ENCODE data around the gene DCAF6.
"Not testable (repeated sequence)": the region's sequence is repeated elsewhere in the genome, so short reads cannot be mapped to it uniquely, and the experiment has no call there.

Gene DCAF6

DNA sequence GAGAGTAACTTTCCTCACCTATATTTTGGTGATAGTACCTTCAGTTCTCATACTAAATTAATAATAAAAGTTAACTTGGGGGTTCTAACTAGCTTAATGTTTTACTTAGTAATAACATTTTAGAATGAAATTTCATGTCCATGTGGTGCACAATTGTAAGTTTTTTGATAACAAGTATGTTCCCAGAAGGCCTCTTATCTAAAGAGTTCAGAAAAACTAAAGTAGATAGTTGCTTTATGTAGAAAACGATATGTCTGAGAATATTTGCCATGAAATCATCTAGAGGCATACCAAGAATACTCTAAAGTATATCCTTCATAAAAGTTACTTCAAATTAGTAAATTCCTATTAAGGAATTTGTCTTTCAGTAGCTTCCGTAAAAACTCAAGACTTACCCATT lies 12.4 kb upstream of the DCAF6 start:
- peak; percentile 80 for DNase-seq

DNA sequence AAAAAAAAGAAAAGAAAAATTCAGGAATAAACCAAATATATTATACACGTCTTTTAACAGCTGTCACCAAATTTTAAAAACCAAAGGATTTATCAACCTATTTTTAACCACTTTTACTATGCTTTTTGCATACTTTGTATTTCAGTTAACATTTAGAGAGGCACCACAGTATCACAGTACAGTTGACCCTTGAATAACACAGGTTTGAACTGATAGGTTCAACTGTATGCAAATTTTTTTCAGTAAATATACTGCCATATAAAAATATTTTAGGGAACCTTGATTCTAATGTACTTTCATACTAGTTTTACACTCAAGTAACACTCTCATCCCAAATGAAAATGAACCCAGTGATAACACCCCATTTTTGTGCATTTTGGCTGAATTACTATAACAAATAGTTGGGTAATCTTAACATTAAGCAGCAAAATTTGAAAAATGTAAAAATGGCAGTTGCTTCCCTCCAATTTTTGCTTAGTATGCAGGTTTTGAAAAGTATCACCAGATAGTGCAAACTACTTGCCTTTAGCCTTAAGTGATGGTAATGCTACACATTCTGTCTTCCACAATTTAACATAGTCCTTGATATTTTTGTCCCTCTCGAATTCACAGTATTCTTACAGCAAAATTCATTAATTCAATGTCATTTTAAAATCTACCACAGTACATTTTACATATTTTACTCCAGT lies 11.8 kb upstream of the DCAF6 start:
- DNase-seq: peak; percentile 68

DNA sequence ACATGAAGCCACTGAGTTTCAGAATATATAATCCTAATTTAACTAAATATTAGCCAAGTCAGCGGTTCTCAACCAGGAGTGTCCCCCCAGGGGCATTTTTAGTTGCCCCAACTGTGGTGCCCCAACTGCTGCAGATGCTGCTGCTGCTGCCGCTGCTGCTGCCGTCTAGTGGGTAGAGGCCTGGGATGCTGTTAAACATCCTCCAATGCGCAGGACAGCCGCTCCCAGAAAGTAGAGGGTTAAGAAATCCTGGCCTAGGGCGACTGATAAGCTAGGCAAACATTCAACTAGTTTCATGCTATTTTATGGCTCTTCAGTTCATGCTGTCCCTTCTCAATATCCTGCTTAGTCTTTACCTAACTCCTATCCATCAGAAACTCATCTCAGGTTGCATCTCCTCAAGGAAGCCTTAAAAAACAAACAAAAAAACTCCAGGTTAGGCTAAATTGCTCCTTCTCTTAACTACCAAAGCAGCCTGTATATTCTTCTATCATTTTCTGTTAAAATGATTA lies 9.9 kb upstream of the DCAF6 start:
- DNase-seq: no peak

DNA sequence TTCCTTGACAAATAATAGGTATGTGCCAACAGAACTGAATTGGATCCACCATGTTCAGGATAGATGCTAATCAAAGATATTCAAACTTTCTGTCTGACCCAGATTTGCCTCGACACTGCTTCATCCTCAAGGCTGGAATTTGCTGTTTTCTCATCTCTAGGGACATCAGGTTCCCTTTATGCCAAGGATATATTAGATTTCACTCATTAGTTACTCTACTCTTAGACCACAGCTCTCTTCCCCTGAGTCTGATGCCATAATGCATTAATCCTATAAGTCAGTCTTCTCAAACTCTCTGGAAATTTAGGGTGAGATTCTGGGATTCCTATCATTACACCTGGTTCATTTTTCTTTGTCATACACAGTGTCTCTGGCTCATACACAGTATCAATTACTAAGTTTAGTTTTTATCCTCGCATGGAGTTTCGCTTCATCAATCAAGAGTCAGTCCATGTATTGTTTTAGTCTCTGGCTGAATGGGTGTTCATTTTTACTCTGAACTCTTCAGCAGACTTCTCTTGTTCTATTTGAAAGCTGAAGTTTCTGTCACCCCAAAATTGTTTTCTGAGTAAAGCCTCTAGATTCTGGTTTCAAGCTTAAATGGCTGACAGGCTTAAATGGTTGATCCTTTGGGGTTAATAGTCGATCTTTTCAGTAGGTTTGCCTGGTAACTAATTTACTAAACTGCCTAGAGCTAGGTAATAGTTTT lies 9.3 kb upstream of the DCAF6 start:
- no peak for DNase-seq

DNA sequence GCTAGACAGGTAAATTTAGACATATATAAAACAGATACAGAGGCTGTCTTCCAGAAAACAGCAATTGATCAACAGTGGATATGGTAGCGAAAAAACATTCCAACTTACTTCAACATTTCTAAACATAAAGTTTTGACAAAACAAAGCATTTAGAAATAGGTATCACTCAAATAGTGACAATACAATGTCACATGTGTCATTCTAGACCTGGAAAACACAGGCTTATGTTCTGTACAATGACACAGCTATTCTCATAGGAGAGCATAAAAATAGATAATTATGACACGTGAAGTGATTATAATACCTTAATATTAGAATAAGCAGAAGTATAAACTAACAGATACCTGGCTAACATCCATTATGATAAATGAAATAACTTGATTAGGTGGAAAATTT lies 8.0 kb upstream of the DCAF6 start:
- no peak for DNase-seq

DNA sequence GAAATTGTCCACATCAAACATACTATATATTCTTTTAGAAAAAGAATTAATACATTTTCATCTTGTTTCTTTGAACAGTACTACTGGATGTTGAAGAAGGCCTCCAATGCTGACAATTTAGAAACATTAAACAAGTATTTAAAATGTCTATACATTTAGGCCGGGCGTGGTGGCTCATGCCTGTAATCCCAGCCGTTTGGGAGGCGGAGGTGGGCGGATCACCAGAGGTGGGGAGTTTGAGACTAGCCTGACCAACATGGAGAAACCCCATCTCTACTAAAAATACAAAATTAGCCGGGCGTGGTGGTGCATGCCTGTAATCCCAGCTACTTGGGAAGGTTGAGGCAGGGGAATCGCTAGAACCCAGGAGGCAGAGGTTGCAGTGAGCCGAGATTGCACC lies 7.6 kb upstream of the DCAF6 start:
- DNase-seq: not testable (repeated sequence)

DNA sequence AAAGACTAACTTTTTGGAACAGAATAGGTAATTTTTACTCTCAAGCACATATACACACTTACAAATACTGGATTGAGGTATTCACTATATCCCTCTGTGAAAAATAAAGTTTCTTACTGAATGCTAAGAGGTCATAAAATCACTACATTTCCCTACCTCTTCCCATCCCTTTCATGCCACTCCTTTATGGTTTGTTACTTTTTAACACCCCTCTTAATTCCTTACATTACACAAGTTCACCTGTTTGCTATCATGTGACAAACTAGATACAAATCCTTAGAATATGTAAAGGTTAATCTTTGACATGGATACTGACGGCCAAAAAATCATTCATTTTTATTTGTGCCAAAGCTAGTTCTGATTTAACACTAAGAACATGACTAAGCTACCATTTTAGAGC lies 6.8 kb upstream of the DCAF6 start:
- DNase-seq: no peak

DNA sequence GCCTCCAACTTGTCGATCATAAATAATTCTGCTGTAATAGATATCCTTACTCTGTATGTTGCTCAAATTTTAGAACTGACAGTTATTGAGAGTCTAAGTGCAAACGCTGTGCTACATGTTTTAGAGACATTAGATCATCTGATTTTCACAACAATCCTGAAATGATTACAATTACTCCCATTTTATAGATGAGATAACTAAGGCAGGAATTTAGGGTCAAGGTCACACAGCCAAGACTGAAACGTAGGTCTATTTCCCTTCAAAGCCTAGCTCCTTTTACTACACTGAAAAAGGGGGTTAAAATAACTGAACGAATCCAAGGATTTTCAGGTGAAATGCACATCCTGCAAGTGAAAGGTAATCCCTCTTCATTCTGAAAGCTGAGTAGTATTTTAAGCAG lies 2.7 kb upstream of the DCAF6 start:
- no peak for DNase-seq

DNA sequence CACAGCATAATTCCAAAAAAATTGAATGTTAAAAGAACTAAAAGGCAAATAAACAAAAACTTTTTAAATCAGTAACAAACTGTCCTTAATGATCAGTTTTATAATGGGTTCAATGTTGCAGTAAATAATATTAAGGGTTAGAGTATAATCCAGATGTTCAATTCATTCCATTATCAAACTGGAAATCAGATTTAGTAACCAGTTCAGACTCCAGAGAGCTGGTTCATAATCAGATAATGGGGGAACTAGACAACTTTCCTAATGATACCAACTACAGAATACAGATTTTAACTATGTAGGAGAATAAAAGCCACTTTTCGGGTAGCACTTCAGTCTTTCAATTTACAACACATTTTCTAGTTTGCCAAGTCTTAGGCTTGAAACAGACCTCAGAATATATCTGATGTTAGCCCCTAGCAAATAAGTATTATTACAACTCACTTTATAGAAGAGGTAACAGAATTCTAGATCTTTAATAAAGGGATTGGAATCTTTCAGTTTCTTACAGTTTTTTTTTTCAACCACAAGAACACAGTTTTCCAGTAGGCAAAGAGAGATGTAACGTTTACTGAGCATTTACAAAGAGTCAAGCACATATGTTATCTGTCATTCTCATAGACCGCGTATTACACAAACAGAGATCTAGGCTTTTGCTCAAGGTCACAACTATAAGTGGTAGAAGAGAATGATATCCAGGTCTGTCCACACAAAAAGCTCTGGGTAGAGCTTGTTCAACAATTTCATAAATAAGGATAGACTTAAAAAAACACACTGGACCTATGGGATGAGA lies 1.9 kb upstream of the DCAF6 start:
- DNase-seq: peak; percentile 56

DNA sequence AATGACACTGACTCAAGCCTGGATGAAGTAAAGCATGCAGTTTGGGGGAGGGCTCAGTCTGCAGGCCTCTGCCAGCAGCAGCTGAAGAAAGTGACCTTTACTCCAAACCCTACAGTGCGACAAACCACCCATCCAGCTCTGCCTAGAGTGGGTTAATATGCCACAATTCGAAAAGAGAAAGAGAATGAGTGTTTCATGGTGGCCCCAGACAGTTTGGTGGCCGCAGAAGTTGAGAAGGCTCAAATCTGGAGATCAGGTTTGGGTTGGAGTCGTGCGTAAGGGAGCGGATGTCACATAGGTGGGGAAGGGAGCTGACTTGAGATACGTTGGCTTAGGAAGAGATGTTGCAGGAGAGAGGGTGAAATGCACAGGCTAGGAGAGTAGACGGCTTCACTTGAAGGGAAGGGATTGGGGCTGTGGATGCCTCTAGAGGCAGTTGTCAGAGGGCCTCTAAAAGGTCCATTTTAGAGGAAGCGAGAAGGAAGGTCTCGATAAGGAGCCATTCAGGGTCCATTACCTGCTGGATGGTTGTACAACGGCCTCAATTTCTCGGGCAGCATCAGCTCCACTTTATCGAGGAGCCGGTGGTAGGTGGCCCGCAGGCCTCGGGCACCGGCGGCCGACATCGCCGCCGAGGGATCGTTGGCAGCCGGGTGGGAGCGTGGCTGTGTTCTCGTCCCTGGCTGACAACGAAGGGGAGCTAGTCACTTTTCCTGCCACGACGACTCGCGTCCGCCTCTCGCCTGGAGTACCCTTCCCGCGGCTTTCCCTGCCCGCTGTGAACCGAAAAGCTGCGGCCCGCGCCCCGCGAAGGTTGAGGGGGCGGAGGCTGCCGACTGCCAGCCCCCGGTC lies 1.0 kb upstream of the DCAF6 start:
- DNase-seq: peak; percentile 63

DNA sequence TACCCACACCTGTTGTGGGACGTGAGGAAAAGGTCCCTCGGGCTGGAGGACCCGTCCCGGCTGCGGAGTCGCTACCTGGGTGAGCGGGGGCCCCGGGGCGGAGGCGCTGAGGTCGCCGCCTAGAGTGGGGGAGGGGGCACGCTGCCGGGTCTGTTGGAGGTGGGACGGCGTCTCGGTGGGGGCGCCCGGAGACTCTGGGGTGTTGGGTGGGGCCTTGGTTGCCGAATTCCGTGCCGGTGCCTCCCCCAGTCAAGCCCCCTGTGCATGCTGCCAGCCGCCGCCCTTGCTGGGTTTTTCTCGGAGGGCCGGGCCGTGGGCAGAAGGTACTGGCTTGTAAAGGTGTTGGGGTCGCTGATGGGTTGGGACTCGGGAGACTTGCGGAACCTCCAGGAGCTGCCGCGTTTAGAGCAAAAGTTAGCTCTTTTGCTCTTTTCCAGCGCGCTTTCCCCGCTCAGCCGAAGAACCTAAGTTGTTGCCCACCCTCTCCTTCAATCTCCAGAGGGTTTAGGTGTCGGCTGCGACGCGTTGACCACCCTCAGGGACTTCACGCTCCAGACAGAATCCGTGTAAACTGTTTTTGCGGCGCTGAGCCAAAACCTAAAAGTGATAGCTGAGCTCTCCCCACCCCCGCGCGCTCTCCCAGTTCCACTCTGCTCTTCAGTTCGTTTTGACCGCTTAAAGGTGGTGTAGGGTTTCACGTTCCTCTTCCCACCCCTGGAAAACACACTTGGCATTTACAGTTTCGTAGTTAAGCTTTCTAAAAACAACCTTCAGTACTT lies 636 bp downstream of the DCAF6 start, which contains the start of gene MPC2:
Gene MPC2 (minus strand): TSS at position 143 of the 779 bp plus-strand sequence. CDS start 1,231 bp downstream, outside the sequence.
- DNase-seq: peak; percentile 91

DNA sequence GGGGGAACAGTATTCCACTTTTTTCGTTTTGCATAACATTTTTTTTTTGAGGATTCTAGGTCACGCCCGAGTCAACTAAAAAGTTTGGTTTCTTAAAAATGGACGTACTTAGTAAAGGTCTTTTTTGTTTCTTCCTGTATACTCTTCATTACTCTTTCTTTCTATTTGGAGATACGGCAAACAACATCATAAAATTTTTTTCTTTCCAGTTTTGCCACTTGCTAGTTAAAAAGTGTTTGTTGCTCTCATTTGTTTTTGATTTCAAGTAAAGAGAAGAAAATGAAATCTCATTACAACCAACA lies 1.2 kb downstream of the DCAF6 start:
- DNase-seq: no peak

DNA sequence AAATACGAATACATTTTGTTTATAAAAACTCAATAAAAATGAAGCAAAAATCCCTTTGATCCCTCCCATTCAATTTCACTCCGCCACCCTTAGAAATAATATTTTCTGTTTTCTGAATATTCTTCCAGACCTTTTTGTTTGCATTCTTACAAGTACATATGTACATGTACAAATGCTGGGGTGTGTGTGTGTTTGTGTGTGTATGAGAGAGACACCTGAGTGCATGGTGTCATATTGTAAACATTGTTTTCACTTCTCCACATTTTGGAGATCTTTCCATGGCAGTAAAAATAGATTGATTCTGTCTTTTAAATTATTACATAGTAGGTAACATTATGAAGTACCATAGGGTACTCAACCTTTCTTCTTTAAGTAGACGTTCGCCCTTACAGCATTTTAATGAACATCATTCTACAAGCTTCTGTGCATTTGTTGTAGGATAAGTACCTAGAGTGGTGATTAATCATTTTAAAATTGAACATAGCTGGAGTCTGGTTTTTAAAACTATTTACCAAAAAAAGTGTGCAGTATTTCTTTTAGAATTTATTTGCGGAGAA lies 1.7 kb downstream of the DCAF6 start:
- no peak for DNase-seq

DNA sequence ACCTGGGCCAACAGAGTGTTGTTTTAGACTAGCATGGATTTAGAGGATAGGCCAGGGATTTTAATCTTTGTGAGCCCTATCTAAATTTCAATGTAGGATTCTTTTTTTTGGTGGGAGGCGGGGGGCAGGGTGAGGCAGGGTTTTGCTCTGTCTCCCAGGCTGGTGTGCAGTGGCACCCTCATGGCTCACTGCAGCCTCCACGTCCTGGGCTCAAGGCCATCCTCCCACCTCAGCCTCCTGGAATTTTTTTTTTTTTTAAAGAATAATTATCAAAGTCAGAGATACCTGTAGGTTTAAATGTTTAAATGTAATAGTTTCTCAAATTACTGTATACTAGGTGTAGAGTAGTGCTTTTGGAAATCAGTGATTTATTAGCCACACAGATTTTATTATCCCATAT lies 3.8 kb downstream of the DCAF6 start:
- DNase-seq: no peak

DNA sequence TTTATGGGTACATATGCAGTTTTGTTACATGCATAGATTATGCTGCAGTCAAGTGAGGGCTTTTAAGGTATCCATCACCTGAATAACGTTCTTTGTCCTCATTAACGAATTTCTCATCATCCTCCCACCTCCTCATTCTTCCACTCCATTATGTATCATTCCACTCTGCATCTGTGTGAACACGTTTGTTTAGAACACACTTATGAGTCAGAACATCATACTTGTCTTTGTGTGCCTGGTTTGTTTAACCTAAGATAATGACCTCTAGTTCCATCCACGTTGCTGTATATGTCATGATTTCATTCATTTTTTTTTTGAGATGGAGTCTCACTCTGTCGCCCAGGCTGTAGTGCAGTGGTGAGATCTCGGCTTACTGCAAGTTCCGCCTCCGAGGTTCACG lies 7.1 kb downstream of the DCAF6 start:
- no peak for DNase-seq

DNA sequence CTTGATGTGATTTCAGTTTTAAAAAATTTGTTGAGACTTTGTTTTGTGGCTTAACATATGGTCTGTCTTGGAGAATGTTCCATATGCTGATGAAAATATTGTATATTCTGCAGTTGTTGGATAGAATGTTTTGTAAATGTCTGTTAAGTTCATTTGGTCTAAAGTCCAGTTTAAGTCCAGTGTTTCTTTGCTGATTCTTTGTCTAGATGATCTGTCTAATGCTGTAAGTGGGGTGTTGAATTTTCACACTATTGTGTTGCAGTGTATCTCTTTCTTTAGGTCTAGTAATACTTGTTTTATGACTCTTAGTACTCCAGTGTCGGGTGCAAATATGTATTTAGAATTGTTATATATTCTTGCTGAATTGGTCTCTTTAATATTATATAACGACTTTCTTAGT lies 11.2 kb downstream of the DCAF6 start:
- DNase-seq: no peak

DNA sequence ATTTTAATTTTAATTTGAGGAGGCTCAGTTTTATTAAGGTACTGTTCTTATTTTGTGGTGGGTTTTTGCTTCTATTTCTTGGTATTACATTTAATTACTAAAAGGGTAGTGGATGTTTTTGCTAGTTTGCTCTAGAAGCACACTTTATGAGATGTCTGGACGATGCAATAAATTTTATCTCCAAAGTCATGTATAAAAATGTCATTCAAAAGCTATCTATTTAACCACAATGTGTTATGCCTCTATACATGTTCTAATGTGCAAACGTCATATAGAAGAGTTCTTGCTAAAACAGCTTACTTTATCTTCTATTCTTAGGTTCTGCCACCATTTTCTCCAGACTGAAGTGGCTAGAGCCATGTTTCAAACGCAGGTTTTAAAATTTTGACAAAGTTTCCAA lies 13.3 kb downstream of the DCAF6 start:
- DNase-seq: peak; percentile 43

DNA sequence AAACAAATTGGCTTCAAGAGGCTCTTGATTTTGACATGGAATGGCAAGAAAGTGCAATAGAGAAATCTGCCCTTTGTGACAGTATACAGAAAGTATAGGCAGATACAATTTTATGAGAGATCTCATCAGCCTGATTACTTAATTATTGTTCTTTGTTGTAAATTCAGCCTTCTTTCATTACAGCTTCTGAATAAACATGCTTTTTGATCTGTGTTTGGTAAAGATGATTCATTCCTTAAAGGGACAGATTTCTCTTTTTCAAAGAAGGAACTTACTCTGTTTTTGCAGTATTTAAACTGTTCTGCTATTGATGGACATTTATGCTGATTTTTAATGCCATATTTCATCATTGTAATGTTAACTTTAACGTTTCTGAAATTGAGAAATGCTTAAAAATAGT lies 14.1 kb downstream of the DCAF6 start:
- DNase-seq: no peak

DNA sequence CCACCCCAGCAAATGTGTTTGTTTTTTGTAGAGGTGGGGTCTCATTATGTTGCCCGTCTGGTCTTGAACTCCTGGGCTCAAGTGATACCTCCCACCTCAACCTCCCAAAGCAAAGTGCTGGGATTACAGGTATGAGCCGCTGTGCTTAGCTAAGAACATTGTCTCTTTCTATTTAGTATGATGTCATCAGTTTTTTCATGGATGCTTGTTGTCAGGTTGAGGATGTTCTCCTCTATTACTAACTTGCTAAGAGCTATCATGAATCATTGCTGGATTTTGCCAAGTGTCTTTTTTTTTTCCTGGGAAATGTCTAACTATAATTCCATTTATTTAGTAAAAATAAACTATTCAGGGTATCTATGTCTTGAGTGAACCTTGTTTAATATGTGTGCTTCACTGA lies 19.4 kb downstream of the DCAF6 start:
- no peak for DNase-seq

DNA sequence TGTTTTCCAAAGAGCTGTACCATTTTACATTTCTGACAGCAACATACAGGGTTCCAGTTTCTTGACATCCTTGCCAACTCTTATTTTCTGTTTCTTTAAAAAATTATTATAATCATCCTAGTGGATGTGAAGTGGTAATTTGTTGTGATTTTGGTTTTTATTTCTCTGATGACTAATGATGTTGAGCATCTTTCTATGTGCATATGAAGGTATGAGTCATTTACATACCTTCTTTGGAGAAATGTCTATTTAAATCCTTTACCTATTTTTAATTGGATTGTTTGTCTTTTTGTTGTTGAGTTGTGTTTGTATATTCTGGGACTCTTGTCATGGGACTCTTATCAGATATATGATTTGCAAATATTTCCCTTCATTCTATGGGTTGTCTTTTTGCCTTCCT lies 21.2 kb downstream of the DCAF6 start:
- DNase-seq: no peak

DNA sequence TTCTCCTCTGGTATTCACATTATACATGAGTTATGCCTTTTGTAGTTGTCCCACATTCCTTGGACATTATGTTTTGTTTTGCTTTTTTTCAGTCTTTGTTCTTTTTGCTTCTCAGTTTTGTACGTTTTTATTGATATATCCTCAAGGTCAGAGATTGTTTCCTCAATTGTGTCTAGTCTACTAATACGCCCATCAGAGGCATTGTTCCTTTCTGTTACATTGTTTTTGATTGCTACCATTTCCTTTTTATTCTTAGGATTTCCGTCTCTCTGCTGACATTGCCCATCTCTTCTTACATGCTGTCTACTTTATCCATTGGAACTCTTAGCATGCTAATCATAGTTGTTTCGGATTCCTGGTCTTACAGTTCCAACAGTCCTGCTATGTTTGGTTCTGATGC lies 28.2 kb downstream of the DCAF6 start:
- no peak for DNase-seq

DNA sequence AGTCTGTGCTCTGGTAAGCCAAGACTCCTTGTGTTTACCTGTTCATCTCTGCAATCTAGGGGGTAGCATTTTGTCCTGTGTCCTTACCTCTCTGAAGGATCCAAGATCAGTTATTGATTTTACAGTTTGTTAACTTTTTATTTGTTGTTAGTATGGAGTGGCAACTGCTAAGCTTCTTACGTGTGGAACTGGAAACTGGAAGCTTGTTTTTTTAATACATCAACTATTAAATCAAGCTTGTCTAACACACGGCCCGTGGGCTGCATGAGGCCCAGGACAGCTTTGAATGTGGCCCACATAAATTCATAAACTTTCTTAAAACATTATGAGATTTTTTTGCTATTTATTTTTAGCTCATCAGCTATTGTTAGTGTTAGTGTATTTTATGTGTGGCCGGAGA lies 29.6 kb downstream of the DCAF6 start:
- DNase-seq: no peak

All from hematopoietic multipotent progenitor cell treated with erythropoietin and hydrocortisone succinate and interleukin-3 and kit ligand, for 6 days (in vitro differentiated cells).